Prostate gland (tissue), 2 donors: ENCODE data around the gene GGT6. TPM values are rescaled to one million over a fixed set of nuclear protein-coding genes. Genes with fewer than 3 reads are reported as not detected.

Experiments used
- DNase-seq: peaks from one replicate; pipeline ENCODE4 v3.0.0-alpha.2; 2019; ENCODE audit warnings: low spot score
- H3K27ac ChIP-seq, 2 donors: fragments of 200-600 bp; sonication (generic); 2 replicates each; pipeline ENCODE4 v1.5.1; 2017 to 2019
- H3K27me3 ChIP-seq: fragments of 200-600 bp; sonication (generic); replicated peaks from 2 replicates; pipeline ENCODE4 v1.5.1; 2019; ENCODE audit not compliant: insufficient read depth
- H3K36me3 ChIP-seq, 2 donors: fragments of 200-600 bp; sonication (generic); 1 replicate in 1 of 2; 2 replicates in 1 of 2; pipeline versions ENCODE4 v1.5.1 to v1.8.1; 2017 to 2019
- H3K4me1 ChIP-seq: fragments of 200-600 bp; sonication (generic); replicated peaks from 2 replicates; pipeline ENCODE4 v1.5.1; 2019
- H3K4me3 ChIP-seq, 2 donors: fragments of 200-600 bp; sonication (generic); 2 replicates each; pipeline ENCODE4 v1.5.1; 2017 to 2019
- H3K9me3 ChIP-seq: fragments of 200-600 bp; sonication (generic); 2 replicates; pipeline ENCODE4 v1.5.1; 2017
- POLR2A ChIP-seq: fragments of 450-650 bp; IDR thresholded peaks from one replicate; pipeline ENCODE4 v1.6.1; 2016; ENCODE audit warnings: antibody characterized with exemption, mild to moderate bottlenecking
- POLR2AphosphoS5 ChIP-seq: sonication (generic); formaldehyde crosslinking; IDR thresholded peaks from one replicate; pipeline ENCODE4 v1.6.1; 2017; ENCODE audit warnings: antibody characterized with exemption
- WGBS: methylation state at CpG from one replicate; pipeline ENCODE4 v1.1.5; 2018; 5-methylcytosine and 5-hydroxymethylcytosine counted together
- intact Hi-C: fragments of 100-400 bp; cut with DNase I; formaldehyde crosslinking; loops from one replicate; pipeline ENCODE4 v1.14.2; 2022
- total RNA-seq, 2 donors: library from RNA; depleted of rRNA; stranded (reverse); fragments of >200 nt; gene quantifications; one replicate each; pipeline ENCODE4 v1.1.0, GENCODE V29; 2016
- TF ChIP-seq, protein P1 (sequence below), 4 experiments: fragments of 200-600 bp in 2 of 4; fragments of 450-650 bp in 2 of 4; sonication (generic) in 2 of 4; IDR thresholded peaks; 1 replicate in 3 of 4; 2 replicates in 1 of 4; pipeline ENCODE4 v1.5.1; 2016 to 2019; ENCODE audit warnings: antibody characterized with exemption in 4 of 4, mild to moderate bottlenecking in 2 of 4, moderate library complexity in 2 of 4

GGT6 gene
- total RNA-seq, 2 donors from 2014 or later = 23.5 to 35.6 TPM

DNA sequence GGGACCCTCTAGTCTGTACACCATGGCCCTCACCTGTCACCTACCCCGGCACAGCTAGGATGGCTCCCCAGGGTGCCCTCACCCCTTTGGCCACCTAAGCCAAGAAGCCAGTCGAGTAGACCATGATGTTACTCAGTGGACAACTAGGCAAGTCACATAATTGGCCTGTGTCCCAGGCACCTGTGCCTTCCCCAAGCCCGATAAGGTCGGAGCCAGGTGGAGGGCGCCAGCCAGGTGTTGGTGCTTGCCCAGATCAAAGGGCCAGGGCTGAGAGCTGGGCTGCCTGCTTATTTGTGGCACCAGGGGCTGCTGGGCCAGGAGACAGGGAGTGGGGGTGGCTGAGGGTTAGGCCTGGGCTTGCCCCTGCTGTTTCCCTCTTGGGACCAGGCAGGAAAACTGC is 44.9 kb downstream of the GGT6 start:
- Histone ChIP-seq H3K36me3 (no peaks in the 10 kb centered on the region), H3K9me3 (no peaks in the 10 kb centered on the region), H3K27ac (peak overlapping the region in 1 of 2 donors; percentile 58), H3K4me3 (no peak overlapping the region), H3K4me1 (peaks cover 6% of the 10 kb centered on the region), H3K27me3 (no peaks in the 10 kb centered on the region)
- intact Hi-C loops = no loop called here
- no peak for TF ChIP-seq POLR2AphosphoS5
- no peak for TF ChIP-seq POLR2A
- TF ChIP-seq, protein P1, sequence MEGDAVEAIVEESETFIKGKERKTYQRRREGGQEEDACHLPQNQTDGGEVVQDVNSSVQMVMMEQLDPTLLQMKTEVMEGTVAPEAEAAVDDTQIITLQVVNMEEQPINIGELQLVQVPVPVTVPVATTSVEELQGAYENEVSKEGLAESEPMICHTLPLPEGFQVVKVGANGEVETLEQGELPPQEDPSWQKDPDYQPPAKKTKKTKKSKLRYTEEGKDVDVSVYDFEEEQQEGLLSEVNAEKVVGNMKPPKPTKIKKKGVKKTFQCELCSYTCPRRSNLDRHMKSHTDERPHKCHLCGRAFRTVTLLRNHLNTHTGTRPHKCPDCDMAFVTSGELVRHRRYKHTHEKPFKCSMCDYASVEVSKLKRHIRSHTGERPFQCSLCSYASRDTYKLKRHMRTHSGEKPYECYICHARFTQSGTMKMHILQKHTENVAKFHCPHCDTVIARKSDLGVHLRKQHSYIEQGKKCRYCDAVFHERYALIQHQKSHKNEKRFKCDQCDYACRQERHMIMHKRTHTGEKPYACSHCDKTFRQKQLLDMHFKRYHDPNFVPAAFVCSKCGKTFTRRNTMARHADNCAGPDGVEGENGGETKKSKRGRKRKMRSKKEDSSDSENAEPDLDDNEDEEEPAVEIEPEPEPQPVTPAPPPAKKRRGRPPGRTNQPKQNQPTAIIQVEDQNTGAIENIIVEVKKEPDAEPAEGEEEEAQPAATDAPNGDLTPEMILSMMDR (IDR thresholded peaks at IDR 0.05) = no peak
- DNase-seq = no peak
- WGBS = 61% methylated on average over 3 of the region's 5 CpGs

DNA sequence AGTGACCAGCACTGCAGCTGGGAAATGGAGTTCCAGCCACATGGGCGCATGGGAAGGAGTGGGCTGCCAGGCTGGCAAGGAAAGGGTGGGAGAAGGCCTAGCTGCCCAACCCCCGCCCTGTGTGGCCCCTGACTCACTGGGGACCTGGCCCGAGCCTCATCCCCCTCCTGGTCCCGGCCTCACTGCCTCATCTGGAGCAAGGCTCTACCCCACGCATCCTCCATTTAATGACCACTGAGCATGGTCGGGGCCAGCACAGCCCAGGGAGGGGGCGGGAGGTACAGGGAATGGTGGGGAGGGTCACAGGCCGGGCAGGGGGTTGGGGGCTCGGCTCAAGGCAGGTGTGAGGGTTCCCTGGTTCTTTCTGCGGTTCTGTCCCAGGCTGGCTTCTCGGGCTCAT is 45.6 kb downstream of the GGT6 start:
- Histone ChIP-seq H3K9me3 (no peaks in the 10 kb centered on the region), H3K36me3 (no peaks in the 10 kb centered on the region), H3K27ac (peak overlapping the region; percentile 25 to 58), H3K4me1 (peaks cover 6% of the 10 kb centered on the region), H3K4me3 (no peak overlapping the region), H3K27me3 (no peaks in the 10 kb centered on the region)
- no peak for DNase-seq
- intact Hi-C loops = no loop called here
- WGBS = 67% methylated on average over 11 of the region's 11 CpGs
- TF ChIP-seq, protein P1 (IDR thresholded peaks at IDR 0.05) = no peak
- TF ChIP-seq POLR2A (no peak), POLR2AphosphoS5 (no peak)

DNA sequence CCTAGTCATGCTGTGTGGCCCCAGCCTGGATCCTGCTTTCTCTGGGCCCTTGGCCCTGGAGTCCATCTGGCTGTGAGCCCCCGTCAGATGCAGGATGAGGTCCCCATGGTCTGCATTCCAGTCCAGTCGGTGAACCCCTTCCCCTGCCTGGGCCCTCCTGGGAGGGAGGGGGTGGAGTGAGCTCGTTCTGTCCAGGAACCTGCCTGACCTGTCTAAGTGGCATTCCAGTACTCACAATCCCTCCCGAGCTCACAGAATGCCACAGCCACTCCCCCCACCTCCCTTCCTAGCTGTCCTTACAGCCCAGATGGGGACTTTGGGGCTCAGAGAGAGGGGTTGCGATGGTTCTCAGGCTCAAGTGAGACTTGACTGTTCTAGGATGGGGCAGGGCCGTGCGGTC is 46.2 kb downstream of the GGT6 start:
- Histone ChIP-seq H3K27ac (peak overlapping the region; percentile 25 to 58), H3K27me3 (no peaks in the 10 kb centered on the region), H3K9me3 (no peaks in the 10 kb centered on the region), H3K4me3 (no peak overlapping the region), H3K4me1 (peaks cover 6% of the 10 kb centered on the region), H3K36me3 (no peaks in the 10 kb centered on the region)
- DNase-seq = peak; percentile 84
- WGBS = 55% methylated on average over 7 of the region's 7 CpGs
- TF ChIP-seq POLR2A (no peak), POLR2AphosphoS5 (peak; percentile 54)
- TF ChIP-seq, protein P1 (IDR thresholded peaks at IDR 0.05) = no peak
- intact Hi-C loops = no loop called here

DNA sequence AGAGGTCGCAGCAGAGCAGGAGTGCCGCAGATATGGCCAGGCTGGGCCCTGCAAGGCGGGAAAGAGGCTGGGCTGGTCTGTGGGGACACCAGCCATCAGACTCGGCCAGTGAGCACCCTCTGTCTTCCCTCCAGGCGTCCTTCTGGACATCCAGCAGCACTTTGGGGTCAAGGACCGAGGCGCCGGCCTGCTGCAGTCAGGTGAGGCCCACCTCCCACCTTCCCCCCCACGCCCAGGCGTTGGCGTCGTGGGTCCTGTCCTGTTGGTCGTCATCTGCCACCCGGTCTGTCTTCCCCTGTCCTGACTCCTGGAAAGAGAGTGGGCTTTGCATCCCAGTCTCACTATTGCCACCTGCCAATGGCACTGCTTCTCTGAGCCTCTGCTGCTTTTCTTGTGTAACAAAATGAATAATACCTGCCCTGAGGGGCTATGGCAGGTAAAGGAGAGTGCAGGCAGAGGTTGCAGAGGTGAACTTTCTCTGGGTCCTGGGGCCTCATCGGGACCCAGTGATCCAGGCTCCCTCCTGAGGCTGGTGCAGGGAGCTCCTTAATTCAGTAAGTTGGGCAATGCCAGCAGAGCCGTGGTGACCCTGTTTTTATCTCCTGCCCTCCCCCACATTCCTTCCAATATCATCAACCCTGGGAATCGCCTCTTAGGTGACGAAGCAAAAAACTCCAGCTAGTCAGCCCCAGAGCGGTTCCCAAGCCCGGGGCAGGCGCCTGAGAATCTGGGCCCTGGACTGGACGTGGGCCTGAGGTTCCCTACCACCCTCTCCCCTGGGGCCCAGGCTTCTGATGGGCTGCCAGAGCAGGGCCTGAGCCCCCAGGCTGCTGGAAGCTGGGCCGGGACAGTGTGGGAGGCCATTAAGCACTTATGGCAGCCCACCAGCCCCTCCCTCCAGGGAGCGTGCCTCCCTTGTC is 47.0 kb downstream of the GGT6 start:
- 80% methylated on average over 23 of the region's 24 CpGs for WGBS
- H3K27me3 ChIP-seq = no peaks in the 10 kb centered on the region
- peaks cover 6% of the 10 kb centered on the region for H3K4me1 ChIP-seq
- H3K9me3 ChIP-seq = no peaks in the 10 kb centered on the region
- H3K27ac ChIP-seq = peak overlapping the region; percentile 25 to 45
- TF ChIP-seq, protein P1 (IDR thresholded peaks at IDR 0.05) = no peak
- TF ChIP-seq POLR2AphosphoS5 (no peak), POLR2A (no peak)
- H3K36me3 ChIP-seq = no peaks in the 10 kb centered on the region
- H3K4me3 ChIP-seq = no peak overlapping the region
- intact Hi-C loops = no loop called here
- no peak for DNase-seq
